OCI-M2 (cell line): ENCODE measurements around the gene PARP16.
"Not testable (repeated sequence)": the region's sequence is repeated elsewhere in the genome, so short reads cannot be mapped to it uniquely, and the experiment has no call there.

Source experiments
- DNase-seq: peaks from one replicate; lab custom pipeline; 2025; ENCODE audit not compliant: unreplicated experiment; lab: John Stamatoyannopoulos, UW

PARP16 gene

GRCh38 chr15:65278480-65278879 lies 8.2 kb downstream of the PARP16 start:
- DNase-seq, result no peak

GRCh38 chr15:65277015-65277414 lies 9.7 kb downstream of the PARP16 start:
- no peak for DNase-seq

- DNase-seq, result no peak
These were observed 11.0 kb downstream of the PARP16 start for GRCh38 chr15:65275728-65276126.

- DNase-seq, result no peak
These were observed 11.5 kb downstream of the PARP16 start for GRCh38 chr15:65275104-65275727.

- DNase-seq, result not testable (repeated sequence)
These were observed 15.7 kb downstream of the PARP16 start for GRCh38 chr15:65270811-65271545.

GRCh38 chr15:65268411-65268810 lies 18.3 kb downstream of the PARP16 start:
- DNase-seq, result no peak

- no peak for DNase-seq
These were observed 20.2 kb downstream of the PARP16 start for GRCh38 chr15:65266469-65266868.

GRCh38 chr15:65264863-65265430 lies 21.7 kb downstream of the PARP16 start:
- no peak for DNase-seq

GRCh38 chr15:65263313-65263712 lies 23.4 kb downstream of the PARP16 start:
- DNase-seq, result no peak

- no peak for DNase-seq
These were observed 25.7 kb downstream of the PARP16 start for GRCh38 chr15:65260968-65261367.

- no peak for DNase-seq
These were observed 27.3 kb downstream of the PARP16 start for GRCh38 chr15:65259367-65259797.

GRCh38 chr15:65258375-65259262 lies 28.1 kb downstream of the PARP16 start:
- DNase-seq, result no peak

GRCh38 chr15:65255486-65256140 lies 31.1 kb downstream of the PARP16 start:
- DNase-seq, result no peak

- DNase-seq, result no peak
These were observed 31.9 kb downstream of the PARP16 start for GRCh38 chr15:65254758-65255157.

GRCh38 chr15:65254356-65254755 lies 32.3 kb downstream of the PARP16 start:
- no peak for DNase-seq

- DNase-seq, result no peak
These were observed 37.0 kb downstream of the PARP16 start for GRCh38 chr15:65249641-65250040.

- DNase-seq, result no peak
These were observed 38.0 kb downstream of the PARP16 start for GRCh38 chr15:65248511-65249255.

- DNase-seq, result no peak
These were observed 39.7 kb downstream of the PARP16 start for GRCh38 chr15:65246939-65247338.

- no peak for DNase-seq
These were observed 40.5 kb downstream of the PARP16 start for GRCh38 chr15:65246026-65246714.
